C4-2B (cell line): Measurements from ENCODE around the gene GNAI2.
A peak's percentile ranks its signal among the peaks of the same experiment; 100 is the strongest.
"Not testable (repeated sequence)": the region's sequence is repeated elsewhere in the genome, so short reads cannot be mapped to it uniquely, and the experiment has no call there.

Experiments used
- H3K27ac ChIP-seq: fragments of 450-650 bp; 2 replicates; pipeline ENCODE4 v1.5.1; 2017
- CTCF ChIP-seq: fragments of 450-650 bp; conservative IDR thresholded peaks from 2 replicates; pipeline ENCODE4 v1.5.1; 2017; ENCODE audit warnings: mild to moderate bottlenecking
- ZFX ChIP-seq: fragments of 450-650 bp; IDR thresholded peaks from 2 replicates; pipeline ENCODE4 v1.6.1; 2017

GNAI2 gene

GRCh38 chr3:50259432-50260026 lies 23.5 kb downstream of the GNAI2 start:
- TF ChIP-seq ZFX, result no peak
- TF ChIP-seq CTCF, result 0 out of 2 replicates have a peak, but pooled peaks have one; percentile 1
- peak overlapping the region; percentile 76 for H3K27ac ChIP-seq

GRCh38 chr3:50260027-50260941 lies 24.3 kb downstream of the GNAI2 start:
- peak; percentile 98 for TF ChIP-seq CTCF
- TF ChIP-seq ZFX, result peak; percentile 62; the same call in 1 of the 2 replicates
- peak overlapping the region; percentile 76 for H3K27ac ChIP-seq

GRCh38 chr3:50260942-50261441 lies 25.0 kb downstream of the GNAI2 start:
- no peak for TF ChIP-seq CTCF
- no peak for TF ChIP-seq ZFX
- H3K27ac ChIP-seq, result peak overlapping the region; percentile 76

GRCh38 chr3:50261505-50261904 lies 25.5 kb downstream of the GNAI2 start:
- TF ChIP-seq ZFX, result no peak
- TF ChIP-seq CTCF, result no peak
- no peak overlapping the region for H3K27ac ChIP-seq

GRCh38 chr3:50262200-50262599 lies 26.2 kb downstream of the GNAI2 start:
- not testable (repeated sequence) for H3K27ac ChIP-seq

GRCh38 chr3:50262778-50263177 lies 26.8 kb downstream of the GNAI2 start:
- no peak overlapping the region for H3K27ac ChIP-seq
- TF ChIP-seq ZFX (no peak), CTCF (no peak)

- H3K27ac ChIP-seq, result no peak overlapping the region
- TF ChIP-seq ZFX (no peak), CTCF (no peak)
Observed at GRCh38 chr3:50263478-50264382, 27.7 kb downstream of the GNAI2 start.
